D721Med (cell line): Measurements from ENCODE around the gene SLC31A2.

Source experiments
- DNase-seq: peaks from one replicate; pipeline ENCODE4 v3.0.0; 2011; ENCODE audit warnings: low spot score; ENCODE audit not compliant: insufficient read length
- FAIRE-seq: peaks from 2 replicates; lab custom pipeline; 2011; peaks lifted over from hg19 to GRCh38; lab: Jason Lieb, UNC
- TF ChIP-seq, protein P1 (sequence below): IDR thresholded peaks from 2 replicates; pipeline ENCODE4 v1.5.1; 2012; ENCODE audit warnings: mild to moderate bottlenecking, control low read depth; ENCODE audit not compliant: insufficient read depth; ENCODE audit errors: missing control alignments

The SLC31A2 gene

DNA sequence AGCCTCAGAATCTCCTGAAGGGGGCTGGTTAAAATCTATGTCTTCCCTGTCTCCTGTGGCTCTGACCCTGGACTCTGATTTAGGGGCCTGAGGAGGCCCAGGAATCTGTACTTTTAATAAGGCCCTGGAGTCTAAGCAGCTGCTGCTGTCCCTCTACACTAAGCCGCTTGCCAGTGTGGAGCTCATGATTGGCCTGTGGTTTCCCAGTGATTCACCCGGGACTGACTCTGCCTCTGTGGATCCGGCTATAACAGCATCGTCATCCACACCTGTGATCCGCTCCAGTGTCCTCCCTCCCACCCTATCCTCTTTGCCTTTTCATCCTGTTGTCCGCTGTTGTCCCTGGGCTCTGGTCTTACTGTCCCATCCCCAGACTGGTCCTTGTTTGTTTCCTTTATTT, 3.7 kb downstream of the SLC31A2 start:
- DNase-seq (peak; percentile 48), FAIRE-seq (no peak)
- TF ChIP-seq, protein P1, sequence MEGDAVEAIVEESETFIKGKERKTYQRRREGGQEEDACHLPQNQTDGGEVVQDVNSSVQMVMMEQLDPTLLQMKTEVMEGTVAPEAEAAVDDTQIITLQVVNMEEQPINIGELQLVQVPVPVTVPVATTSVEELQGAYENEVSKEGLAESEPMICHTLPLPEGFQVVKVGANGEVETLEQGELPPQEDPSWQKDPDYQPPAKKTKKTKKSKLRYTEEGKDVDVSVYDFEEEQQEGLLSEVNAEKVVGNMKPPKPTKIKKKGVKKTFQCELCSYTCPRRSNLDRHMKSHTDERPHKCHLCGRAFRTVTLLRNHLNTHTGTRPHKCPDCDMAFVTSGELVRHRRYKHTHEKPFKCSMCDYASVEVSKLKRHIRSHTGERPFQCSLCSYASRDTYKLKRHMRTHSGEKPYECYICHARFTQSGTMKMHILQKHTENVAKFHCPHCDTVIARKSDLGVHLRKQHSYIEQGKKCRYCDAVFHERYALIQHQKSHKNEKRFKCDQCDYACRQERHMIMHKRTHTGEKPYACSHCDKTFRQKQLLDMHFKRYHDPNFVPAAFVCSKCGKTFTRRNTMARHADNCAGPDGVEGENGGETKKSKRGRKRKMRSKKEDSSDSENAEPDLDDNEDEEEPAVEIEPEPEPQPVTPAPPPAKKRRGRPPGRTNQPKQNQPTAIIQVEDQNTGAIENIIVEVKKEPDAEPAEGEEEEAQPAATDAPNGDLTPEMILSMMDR = no peak

DNA sequence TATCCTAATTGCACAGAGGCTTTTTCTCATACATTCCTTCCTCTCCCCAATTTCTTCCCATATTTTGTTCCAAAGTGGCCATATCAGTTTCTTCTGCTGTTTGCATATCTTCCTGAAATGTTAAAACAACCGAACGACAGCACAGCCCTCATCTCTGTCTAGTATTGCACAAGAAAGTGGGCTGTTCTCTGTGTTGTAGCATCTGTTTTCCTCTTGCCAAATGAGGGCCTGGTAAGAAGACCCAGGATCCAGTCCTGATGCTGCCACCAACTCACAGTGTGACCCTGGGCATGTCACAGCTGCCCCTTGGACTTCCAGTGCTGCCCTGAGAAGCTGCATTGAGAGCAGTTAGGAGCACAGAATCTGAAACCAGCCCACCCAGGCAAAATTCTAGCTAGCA, 4.1 kb downstream of the SLC31A2 start:
- DNase-seq (no peak), FAIRE-seq (no peak)
- TF ChIP-seq, protein P1 = no peak

DNA sequence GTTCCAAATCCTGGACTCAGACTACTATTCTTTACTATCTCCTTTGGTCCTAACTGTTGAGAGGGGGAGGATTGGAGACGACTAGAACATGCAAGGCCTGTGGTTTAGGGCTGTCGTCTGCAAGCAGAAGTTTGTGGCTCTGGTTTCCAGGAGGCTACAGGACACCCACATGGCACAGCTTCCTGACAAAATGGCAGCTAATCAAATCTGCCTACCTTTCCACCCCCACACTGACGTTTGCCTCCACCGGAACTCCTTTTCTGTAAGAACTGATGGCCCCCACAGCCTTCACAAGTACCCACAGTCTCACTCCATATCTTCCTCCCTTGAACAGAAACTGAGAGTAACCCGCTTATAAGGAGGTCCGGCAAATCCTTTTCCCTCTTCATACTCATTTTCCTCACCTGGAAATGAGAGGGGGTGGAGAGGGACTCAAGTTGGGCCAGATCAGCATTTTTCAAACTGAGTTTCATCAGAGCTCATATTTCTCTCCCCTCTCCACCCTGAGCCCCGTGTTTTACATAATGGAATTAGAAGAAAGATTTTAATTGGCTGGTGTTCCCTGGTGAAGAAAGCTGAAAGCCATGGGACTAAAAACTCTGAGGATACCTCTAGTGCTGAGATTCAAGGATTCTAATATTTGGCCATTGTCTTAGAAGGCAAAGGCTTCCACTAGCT, 5.2 kb downstream of the SLC31A2 start:
- no peak for FAIRE-seq
- DNase-seq = no peak

DNA sequence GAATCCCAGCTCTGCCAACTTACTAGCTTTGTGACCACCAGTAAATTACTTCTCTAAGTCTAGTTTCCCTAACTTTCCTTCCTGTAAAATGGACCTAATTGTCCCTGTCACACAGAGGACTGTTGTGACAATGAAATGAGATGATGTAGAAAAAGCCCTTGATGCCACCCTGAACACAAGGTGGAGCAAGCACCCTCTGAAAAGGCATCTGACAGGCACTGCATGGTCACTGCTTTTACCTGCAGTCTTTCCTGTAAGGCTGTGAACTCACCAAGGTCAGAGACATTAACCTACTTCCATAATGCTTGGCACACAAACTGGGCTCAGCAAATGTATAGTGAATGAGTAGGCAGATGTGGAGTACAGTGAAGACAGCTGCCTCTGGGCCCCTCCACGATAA, 6.1 kb downstream of the SLC31A2 start:
- DNase-seq (no peak), FAIRE-seq (no peak)
- TF ChIP-seq, protein P1 = no peak

More for the DNA sequence above, 5.2 kb downstream of the SLC31A2 start:
- TF ChIP-seq, protein P1 = no peak

DNA sequence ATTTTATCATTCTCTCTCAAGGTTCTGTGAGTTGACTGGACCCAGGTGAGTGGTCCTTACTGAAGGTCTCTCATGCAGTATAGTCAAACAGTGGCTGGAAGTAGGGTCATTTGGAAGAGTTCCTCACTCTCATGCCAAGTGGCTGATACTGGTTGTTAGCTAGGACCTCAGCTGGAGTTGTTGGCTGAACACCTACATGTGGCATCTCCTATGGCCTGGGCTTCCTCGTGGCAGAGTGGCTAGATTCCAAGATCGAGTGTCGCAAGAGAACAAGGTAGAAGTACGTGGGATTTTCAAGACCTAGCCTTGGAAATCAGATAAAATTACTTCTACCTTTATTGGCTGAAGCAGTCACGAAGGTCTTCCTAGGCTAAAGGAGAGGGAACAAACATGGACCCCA, 7.6 kb downstream of the SLC31A2 start:
- FAIRE-seq = no peak

DNA sequence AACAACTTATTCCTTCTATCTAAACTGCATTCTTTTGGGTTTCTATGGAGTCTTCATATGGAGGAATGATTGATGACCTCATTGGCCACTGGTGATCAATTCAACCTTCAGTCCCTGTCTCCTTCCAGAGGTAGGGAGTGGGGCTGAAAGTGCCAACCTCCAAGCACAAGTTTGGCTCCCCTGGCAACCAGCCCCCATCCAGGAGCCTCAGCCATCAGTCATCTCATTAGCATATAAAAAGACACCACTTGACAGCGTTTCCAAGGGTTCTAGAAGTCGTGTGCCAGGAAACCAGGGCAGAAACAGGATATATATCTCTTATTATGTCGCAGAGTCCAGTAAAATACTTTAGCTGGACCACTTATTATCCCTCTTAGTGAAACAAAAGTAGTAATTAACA, 9.8 kb downstream of the SLC31A2 start:
- no peak for FAIRE-seq
- TF ChIP-seq, protein P1 = no peak
- DNase-seq = no peak

More for the DNA sequence above, 7.6 kb downstream of the SLC31A2 start:
- TF ChIP-seq, protein P1 = no peak
- no peak for DNase-seq

DNA sequence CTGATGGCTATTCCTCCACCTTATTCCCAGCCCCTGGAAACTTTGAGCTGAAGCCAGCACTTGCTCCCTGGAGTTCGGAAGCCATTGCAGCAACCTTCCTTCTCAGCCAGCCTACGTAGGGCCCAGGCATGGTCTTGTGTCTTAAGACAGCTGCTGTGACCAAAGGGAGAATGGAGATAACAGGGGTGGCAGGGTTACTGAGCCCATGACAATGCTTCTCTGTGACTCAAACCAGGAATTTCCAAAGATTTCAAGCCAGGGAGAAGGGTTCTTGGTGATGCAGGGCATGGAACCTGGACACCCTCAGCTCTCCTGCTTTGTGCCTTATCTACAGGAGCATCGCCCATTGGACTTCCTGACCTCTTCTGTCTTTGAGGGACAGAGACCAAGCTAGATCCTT, 12.2 kb downstream of the SLC31A2 start:
- TF ChIP-seq, protein P1 = no peak
- DNase-seq = no peak
- FAIRE-seq = no peak
